GM18861 (cell line): ENCODE results near the gene SGPP1.
A peak's percentile ranks its signal among the peaks of the same experiment; 100 is the strongest.
"Not testable (repeated sequence)": the region's sequence is repeated elsewhere in the genome, so short reads cannot be mapped to it uniquely, and the experiment has no call there.

Experiments used
- ATAC-seq: cut with Tn5 transposase; IDR thresholded peaks from one replicate; pipeline ENCODE4 v1.9.1; 2021; ENCODE audit not compliant: unreplicated experiment

The SGPP1 gene

GRCh38 chr14:63641473-63642228 lies 86.2 kb downstream of the SGPP1 start, which contains the start of gene WDR89:
Gene WDR89, minus strand, starts transcription at chr14:63641871. Its CDS starts 41,929 bp downstream, at chr14:63599942.
- ATAC-seq: peak; percentile 68

- ATAC-seq: no peak
Measured at GRCh38 chr14:63638493-63638892, 89.4 kb downstream of the SGPP1 start.

GRCh38 chr14:63636094-63636635 lies 91.7 kb downstream of the SGPP1 start:
- not testable (repeated sequence) for ATAC-seq
